Measurements from ENCODE around the gene MATN1. TPM values are rescaled to one million over a fixed set of nuclear protein-coding genes. Genes with fewer than 3 reads are reported as not detected.

MATN1 gene
- total RNA-seq, 6 experiments from 2014 or later = 0.06 TPM; not detected in 5

GRCh38 chr1:30747033-30748008, 23.9 kb upstream of the MATN1 start:
- Mint-ChIP-seq H3K36me3 (ENCODE audit: low read depth) (no peaks in the 10 kb centered on the region), H3K9me3 (no peaks in the 10 kb centered on the region), H3K4me1 (ENCODE audit: low read depth) (peaks cover 9% of the 10 kb centered on the region), H3K27ac (no peak overlapping the region), H3K27me3 (ENCODE audit: insufficient read depth) (peaks cover 9% of the 10 kb centered on the region), H3K4me3 (no peak overlapping the region)
- no peak for DNase-seq
- TF ChIP-seq CTCF (IDR thresholded peaks at IDR 0.05) = no peak

- Mint-ChIP-seq H3K4me1 (ENCODE audit: low read depth) (peaks cover 9% of the 10 kb centered on the region), H3K27me3 (ENCODE audit: insufficient read depth) (peaks cover 13% of the 10 kb centered on the region), H3K4me3 (no peak overlapping the region), H3K36me3 (ENCODE audit: low read depth) (no peaks in the 10 kb centered on the region), H3K9me3 (no peaks in the 10 kb centered on the region), H3K27ac (no peak overlapping the region)
- TF ChIP-seq CTCF (IDR thresholded peaks at IDR 0.05) = no peak
- no peak for DNase-seq
Observed at GRCh38 chr1:30746212-30747032, 23.0 kb upstream of the MATN1 start.

GRCh38 chr1:30745834-30746208, 22.4 kb upstream of the MATN1 start:
- DNase-seq = no peak
- Mint-ChIP-seq H3K36me3 (ENCODE audit: low read depth) (no peaks in the 10 kb centered on the region), H3K27ac (no peak overlapping the region), H3K9me3 (no peaks in the 10 kb centered on the region), H3K4me1 (ENCODE audit: low read depth) (peaks cover 15% of the 10 kb centered on the region), H3K27me3 (ENCODE audit: insufficient read depth) (peaks cover 13% of the 10 kb centered on the region), H3K4me3 (no peak overlapping the region)
- TF ChIP-seq CTCF (IDR thresholded peaks at IDR 0.05) = no peak

- H3K36me3 Mint-ChIP-seq (ENCODE audit: low read depth) = no peaks in the 10 kb centered on the region
- H3K27ac Mint-ChIP-seq = no peak overlapping the region
- H3K27me3 Mint-ChIP-seq (ENCODE audit: insufficient read depth) = peaks cover 13% of the 10 kb centered on the region
- DNase-seq = no peak
- H3K4me1 Mint-ChIP-seq (ENCODE audit: low read depth) = peaks cover 15% of the 10 kb centered on the region
- H3K4me3 Mint-ChIP-seq = no peak overlapping the region
- no peak for TF ChIP-seq CTCF (IDR thresholded peaks at IDR 0.05)
- H3K9me3 Mint-ChIP-seq = no peaks in the 10 kb centered on the region
Observed at GRCh38 chr1:30745156-30745833, 21.9 kb upstream of the MATN1 start.

- TF ChIP-seq CTCF (IDR thresholded peaks at IDR 0.05) = no peak
- Mint-ChIP-seq H3K4me3 (no peak overlapping the region), H3K4me1 (ENCODE audit: low read depth) (peaks cover 15% of the 10 kb centered on the region), H3K36me3 (ENCODE audit: low read depth) (no peaks in the 10 kb centered on the region), H3K9me3 (no peaks in the 10 kb centered on the region), H3K27me3 (ENCODE audit: insufficient read depth) (peaks cover 16% of the 10 kb centered on the region), H3K27ac (no peak overlapping the region)
- DNase-seq = peak; percentile 47
Observed at GRCh38 chr1:30744060-30744756, 20.8 kb upstream of the MATN1 start.

All from HFFc6 (cell line).